GM21529 (cell line): ENCODE data around the gene MATK.

ENCODE experiments used
- ATAC-seq: cut with Tn5 transposase; IDR thresholded peaks from one replicate; pipeline ENCODE4 v1.9.1; 2021; ENCODE audit not compliant: unreplicated experiment

Gene MATK, protein sequence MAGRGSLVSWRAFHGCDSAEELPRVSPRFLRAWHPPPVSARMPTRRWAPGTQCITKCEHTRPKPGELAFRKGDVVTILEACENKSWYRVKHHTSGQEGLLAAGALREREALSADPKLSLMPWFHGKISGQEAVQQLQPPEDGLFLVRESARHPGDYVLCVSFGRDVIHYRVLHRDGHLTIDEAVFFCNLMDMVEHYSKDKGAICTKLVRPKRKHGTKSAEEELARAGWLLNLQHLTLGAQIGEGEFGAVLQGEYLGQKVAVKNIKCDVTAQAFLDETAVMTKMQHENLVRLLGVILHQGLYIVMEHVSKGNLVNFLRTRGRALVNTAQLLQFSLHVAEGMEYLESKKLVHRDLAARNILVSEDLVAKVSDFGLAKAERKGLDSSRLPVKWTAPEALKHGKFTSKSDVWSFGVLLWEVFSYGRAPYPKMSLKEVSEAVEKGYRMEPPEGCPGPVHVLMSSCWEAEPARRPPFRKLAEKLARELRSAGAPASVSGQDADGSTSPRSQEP

DNA sequence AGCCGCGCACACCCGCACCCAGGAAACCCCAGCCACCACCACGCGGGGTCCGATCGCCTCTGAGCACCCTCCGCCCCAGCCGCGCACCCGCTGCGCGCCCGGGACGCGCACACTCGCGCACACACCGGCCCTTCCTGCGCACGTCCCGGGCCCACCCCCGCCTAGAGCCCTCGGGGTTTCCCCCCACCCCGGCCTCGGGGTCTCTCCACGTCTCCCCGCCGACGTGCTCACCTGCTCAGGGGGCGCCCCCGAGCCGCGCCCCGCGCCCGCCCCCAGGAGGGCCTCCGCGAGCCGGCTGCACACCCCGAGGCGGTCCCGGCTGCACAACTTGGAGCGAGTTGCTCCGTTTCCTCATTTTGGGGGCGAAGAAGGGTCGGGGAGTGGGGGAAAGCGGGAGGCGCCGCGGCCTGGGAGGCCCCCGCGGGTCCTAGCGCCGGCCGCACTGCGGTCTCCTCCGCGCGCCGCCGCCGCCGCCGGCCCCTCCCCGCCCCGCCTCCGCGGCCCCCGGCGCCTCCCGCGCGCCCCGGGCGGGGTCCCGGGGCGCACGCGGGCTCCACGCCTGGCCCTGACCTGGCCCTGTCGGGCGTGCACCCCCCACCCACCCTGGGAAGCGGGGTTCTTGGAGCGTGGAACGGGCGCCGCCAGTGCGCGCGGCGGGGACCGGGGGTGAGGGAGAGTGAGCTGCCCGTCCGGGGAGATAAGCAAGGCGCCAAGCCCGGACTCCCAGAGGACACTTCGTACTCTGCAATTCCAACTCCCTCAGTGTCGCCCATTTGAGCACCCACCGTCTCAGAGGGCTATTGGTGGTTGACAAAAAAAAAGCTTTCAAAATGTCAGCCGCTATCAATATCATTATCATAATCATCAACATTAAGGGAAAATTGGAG lies at the start of gene MATK:
TSS of gene MATK (minus strand) at position 444 of the 887 bp plus-strand sequence. CDS start 1,246 bp downstream, outside the sequence.
- no peak for ATAC-seq

DNA sequence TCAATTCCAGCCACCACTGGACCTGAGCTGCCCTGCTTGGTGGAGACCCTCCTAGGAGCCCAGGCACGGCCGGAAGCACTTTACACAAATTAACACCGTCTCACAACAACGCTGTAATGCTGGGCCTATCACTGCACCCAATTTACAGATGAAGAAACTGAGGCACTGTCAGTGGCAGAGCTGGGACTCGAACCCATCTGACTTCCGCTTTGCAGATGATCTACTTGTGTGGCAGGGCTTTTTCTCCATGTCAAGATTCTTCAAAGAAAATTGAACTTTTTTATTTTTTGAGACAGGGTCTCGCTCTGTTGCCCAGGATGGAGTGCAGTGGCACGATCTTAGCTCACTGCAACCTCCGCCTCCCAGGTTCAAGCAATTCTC lies 48.9 kb upstream of the MATK start:
- ATAC-seq, result no peak

DNA sequence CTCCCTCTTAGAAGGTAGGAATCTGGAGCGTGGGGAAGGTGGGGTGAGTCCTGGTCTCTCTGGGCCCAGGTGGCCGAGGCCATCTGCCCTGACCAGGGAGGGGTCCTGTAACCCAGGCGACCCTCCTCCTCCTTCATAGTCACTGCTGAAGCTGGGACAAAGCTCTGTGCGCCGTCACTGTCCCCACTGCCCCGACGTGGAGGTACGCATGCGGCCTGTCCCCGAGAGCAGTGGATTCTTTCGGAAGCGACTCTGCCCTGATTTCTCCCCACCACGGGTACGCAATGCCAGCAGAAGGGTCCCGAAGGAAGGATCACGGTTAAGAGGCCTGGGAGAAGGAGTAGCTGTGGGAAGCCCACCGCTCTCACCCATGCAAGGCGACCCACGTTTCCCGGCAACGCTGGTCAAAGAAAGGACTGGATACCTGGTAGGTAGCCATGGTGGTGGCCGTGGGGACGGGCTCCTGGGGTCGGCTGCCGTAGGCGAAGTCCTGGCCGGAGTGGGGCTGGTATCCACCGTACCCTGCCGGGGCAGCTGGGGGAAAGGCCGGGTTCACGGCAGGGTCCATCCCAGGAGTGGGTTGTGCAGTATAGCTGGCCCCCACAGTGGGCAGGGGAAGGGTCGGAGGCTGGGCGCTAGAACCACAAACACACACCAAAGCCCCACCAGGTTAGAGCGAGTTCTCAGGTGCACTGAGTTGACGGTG lies 48.3 kb upstream of the MATK start:
- no peak for ATAC-seq

DNA sequence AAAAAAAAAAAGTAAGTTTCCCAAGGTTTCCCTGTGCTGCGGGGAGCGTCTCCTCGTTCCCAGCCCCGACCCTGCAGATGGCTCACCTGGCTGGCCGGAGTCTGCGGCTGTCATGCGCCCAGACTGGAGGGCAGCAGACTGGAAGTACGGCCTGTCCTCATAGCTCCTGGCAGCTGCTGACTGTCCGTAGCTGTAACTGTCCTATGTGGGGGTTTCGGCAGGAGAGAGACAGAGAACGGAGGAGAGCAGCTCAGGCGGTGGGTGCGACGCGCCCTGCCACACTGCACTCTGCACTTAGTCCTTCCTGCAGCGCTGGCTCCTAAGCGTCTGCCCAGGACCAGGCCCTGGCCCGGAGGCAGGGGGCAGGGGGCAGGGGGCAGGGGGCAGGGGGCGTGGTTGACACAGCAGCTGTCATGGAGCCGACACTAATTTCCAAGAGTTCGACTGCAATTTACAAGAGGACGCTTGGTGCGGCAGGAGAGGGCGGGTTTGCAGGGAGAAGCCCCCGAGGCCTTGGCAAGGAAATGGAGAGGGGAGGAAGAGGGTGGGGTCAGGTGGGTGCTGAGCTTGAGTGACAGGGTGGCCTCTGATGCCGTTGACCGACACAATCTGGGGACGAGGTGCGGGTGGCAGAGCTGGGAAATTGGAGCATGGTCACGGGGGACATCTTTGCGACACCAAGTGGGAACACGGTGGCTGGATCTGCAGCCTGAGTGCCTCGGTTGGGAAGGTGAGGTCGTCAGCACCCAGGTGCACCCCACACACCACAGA lies 47.6 kb upstream of the MATK start:
- ATAC-seq, result no peak

DNA sequence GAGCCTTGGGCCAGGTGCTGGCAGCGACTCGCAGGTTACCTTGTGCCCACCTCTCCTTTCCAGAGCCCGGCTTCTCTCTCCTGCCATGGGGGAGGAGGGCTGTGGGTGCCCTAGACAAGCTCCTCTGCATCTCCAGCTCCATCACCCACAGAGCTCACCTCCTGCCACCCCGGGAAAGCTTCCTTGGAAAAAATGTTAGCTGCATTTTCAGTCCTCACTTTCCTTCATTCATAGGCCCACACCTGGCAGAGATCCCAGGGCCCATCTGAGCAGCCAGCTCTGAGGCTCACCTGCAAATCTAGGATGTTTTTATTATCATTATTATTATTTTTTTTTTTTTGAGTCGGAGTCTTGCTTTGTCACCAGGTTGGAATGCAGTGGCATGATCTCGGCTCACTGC lies 45.8 kb upstream of the MATK start:
- ATAC-seq, result no peak

DNA sequence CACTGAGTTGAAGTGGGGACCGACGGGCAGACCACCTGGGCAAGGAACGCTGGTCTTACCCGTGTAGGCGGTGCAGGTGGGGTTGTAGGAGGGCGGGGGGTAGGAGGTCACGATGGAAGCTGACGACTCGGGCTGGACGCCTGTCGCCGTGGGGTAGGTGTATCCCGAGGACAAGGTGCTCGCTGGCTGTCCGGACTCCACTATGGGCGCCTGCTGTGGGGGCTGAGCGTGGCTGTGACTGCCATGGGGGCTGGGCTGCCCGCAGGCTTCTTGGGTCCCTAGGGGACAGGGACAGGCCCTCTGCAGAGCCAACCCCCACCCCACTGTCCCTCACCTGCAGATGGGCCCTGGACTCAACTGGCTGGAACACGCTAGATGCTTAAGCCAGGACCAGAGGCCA lies 45.4 kb upstream of the MATK start:
- ATAC-seq, result no peak

DNA sequence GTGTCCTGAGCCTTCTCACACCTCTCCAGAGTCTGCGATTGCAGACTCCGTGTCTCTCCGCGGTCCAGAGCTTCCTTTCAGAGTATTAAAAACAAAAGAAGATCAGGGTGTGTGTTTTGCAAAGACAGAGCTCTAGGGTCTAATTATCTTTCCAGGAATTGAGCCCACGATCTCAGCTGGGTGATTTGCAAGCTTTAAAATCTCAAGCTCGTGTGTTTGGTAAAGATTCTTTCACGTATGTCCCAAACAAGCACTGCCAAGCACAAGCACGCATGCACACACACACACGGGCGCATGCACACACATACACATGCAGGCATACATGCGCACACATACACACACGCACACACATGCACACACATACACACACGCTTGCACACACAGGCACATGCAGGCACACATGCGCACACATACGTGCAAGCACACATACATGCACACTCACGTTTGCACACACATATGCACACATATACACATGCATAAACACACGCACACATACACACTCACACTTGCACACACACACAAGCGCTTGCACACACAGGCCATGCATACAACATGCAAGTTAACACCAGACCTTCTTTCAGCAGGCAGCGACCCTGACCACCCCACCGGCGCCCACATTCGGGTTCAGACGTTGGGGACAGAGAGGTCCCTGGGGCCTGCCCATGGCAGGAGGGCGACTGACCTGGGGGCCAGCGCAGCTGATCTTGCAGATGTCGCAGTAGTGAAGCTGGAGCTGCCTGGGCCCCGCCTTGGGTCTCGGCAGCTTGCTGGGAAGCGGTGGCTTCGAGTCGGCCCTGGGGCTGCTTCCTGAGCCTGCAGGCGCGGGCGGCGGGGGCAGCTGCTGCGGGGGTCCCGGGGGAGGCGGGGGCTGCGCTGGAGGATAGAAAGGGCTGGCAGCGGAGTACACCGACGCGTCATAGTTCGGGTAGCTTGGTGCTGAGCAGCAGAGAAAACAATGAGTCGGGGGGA lies 44.7 kb upstream of the MATK start:
- ATAC-seq, result no peak

DNA sequence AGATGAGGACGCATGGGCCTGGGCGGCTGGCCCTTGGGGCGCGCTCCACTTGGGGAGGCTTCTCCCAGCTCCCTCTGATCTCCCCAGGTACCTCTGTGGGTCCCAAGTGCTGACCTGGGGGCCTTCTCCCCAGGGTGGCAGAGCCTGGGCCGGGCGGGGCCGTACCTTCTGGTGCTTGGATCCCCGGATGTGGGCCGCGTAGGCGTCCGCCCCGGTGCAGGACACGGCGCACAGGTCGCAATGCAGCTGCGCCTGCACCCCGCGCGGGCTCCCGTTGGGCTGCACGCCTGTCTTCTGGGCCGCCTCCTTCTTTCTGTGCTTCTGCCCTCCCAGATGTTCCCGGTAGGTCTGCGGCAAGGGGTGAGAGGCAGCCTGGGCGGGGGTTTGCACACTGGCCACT lies 41.1 kb upstream of the MATK start:
- ATAC-seq, result no peak

DNA sequence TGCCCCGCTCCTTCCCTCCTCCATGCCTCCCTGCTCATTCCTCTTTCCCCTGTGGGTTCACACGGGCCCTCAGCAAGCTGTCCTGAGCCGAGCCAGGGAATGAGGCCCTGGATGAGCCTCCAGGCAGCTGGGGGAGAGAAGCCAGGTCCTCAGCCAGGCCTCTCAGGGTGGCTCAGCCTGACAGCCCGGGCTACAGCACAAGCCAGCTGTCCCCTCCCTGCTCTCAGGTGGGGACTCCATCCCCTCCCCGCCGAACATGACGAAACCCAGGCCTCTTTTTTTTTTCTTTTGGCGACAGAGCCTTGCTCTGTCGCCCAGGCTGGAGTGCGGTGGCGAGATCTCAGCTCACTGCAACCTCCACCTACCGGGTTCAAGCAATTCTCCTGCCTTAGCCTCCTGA lies 40.0 kb upstream of the MATK start:
- ATAC-seq, result no peak

DNA sequence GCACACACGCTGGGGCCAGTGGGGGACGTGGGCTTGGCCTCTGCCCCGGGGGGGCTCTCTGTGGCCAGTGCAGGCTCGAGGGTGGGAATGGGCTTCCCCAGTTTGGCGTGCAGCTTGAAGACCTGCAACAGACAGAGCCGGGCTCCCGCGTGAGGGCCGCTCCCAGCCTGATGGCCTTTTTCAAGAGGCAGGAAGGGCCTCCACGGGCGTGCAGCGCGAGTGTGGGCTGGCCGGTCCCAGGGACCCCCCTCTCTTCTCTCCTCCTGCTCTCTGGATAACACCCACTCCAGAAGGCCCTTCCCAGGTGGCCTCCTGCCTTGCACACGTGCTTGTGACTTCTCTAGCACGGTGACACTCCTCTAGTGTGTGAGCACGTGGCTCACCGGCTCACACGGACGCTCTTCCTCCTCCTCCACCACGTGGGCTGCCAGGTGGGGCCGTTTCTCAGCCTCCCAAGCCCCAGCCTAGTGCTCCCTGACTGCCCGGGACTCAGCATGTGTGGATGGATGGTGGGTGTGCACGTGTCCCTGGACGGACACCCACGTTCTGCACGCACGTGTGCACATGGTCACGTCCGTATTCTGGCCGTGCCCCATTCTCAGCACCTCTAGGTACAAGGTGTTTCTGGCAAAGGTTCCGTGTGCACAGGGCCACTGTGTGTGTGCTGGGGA lies 39.2 kb upstream of the MATK start:
- ATAC-seq, result no peak

DNA sequence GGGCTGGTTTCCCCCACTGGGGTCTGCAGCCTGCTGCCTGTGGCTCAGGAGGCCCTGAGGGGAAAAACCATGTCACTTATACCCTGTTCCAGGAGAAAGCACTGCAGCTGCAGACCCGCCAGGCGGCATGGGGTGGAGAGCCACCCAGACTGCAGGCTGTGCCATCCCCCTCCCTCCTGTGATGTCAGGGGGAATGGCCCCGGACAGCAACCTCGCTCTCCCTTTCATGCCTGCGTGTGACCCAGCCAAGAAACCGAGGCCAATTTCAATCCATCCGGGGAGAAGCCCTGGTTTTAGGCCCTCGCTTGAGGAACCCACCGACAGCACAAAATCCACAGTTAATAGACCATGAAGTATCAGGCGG lies 37.2 kb upstream of the MATK start:
- ATAC-seq, result no peak

DNA sequence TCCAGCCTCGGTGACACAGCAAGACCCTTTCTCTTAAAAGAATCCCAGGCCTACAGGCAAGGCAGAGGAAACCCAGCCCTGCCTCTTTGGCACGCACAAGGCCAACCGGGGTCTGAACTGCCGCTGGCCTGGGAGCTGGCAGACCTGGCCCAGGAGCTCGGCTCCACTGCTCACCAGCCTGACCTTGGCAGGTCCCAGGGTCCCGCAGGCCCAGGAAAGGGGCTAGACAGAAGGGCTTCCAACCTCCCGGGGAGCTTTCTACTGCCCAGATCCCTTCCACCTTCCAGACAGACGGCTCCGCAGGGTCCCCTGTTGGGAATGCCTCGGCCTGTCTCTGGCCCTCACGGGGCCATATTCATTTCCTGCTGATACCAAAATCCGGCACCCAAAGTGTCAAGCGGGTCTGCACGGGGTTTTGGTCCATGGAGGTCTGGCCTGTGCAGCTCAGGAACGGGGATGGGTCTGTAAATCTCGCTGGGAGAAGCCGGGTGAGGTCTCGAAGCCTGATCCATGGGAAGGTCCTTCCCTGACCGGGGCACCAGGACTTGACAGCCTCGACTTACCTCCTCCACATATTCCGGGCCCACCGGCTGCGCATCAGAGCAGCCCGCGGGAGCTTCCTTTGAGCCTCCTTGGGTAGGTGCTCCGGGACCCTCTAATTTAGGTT lies 36.6 kb upstream of the MATK start:
- ATAC-seq, result no peak

DNA sequence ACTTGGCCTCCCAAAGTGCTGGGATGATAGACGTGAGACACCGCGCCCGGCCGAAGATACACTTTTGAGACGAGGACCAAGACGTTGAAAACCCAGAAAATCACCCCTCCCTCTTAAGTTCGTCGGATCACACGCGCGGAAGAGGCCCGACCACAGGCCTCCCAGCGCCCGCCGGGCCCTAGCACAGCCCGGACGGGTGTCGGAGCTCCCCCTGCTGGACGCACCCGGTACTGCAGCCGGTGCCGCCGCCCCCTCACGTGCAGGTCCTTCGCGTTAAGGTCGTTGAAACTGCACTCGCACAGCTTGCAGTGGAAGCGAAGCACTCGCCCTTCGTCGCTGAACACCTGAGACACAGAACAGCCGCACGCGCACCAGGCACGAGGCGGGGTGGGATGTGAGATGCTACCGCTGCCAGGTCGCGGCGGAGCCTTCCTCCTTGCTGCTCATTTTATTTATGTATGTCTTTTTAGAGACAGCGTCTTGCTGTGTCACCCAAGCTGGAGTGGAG lies 35.7 kb upstream of the MATK start:
- ATAC-seq, result no peak

DNA sequence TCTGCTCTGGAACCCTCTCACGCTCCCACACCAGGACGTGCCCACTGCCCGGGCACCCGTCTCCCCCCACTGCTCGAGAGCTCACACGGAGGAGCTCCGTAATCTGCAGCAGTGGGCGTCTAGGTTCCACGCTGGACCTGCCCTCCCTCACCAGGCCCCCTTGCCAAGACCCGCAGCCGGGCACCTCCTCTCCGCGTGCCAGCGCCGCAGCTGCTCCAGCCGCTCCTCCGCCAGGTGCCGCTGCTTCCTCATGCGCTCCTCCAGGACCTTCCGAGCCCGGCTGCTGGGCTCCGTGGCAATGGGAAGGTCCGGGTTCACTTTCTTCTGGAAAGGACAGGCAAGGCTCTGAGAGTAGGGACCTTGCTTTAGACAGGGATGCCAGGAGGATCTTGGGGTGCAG lies 35.0 kb upstream of the MATK start:
- ATAC-seq, result no peak

DNA sequence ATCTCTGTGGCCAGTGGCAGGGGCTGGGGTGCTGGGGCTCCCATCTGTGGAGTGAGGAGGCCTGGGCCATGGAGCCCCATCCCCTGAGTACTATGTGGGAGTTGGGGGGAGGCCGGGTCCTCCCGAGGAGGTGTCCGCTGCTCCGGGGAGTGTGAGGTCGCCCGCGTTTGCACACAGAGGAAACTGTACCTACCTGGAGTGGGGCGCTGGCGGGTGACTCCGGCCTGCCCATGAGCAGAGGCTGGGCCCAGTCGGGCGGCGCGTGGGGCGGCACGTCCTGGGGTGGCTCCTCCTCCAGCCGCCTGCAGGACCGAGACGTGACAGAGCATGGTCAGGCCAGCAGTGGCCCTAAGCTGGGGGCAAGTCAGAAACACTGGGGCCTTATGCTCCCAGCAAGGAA lies 33.8 kb upstream of the MATK start:
- ATAC-seq, result no peak

DNA sequence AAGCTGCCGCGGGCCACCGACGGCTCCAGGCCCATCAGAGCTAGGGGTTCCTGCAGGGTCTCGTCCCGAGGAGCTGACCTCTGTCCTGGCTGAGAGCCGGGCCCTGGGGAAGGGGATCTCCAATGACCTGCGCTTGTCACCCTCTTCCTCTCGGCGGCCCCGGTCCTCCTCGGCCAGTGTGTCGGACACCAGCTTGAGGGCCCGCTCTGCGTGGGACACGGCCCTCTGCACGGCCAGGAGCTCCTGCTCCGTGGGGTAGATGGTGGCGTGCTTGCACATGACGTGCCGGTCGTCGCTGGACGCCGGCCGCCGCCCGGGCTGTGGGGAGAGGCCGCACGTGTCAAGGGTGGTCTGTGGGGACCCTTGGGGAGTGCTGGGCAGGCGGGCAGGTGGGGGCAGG lies 32.7 kb upstream of the MATK start:
- no peak for ATAC-seq

DNA sequence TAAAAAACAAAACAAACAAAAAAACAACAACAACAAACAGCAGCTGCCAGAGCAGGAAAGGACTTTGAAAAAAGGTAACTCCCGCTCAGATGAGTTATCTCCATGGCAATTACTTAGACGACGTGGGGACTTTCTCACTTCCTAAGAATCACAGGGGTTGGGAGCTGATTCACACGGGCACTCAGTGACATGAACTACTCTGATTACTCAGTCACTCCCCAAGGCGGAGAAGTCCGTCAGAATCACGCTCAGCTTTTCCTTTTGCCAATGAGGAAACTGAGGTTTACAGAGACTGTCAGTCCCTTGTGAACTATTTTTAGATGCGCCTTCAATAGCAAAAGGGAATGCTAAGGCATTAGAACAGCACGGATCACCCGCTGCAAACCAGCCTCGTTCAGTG lies 32.3 kb upstream of the MATK start:
- ATAC-seq, result no peak

DNA sequence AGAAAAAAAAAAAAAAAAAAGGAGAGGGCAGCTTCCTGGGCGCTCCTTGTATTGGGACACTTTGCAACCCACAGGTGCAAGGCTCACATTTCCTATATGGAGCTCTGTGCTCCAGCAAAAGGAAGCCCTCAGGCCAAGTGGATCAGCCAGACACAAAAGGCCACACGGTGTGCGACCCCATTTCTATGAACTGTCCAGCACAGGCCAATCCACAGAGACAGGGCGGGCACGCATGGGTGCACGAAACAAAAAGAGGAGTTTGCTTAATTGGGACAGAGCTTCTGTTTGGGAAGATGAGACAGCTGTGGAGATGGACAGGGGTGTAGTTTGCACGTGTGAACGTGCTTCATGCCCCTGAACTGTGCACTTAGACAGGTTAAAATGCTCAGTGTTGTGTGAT lies 31.6 kb upstream of the MATK start:
- ATAC-seq, result no peak
